HFFc6 (cell line): ENCODE results near the gene CISD1. TPM values are rescaled to one million over a fixed set of nuclear protein-coding genes. Genes with fewer than 3 reads are reported as not detected.

ENCODE experiments used
- DNase-seq: peaks from one replicate; pipeline ENCODE4 v3.0.0-alpha.2; 2018
- H3K27ac Mint-ChIP-seq: 2 replicates; pipeline ENCODE4 v1.8.0; 2020; ENCODE audit warnings: mild to moderate bottlenecking, mixed read lengths
- H3K27me3 Mint-ChIP-seq: 2 replicates; pipeline ENCODE4 v1.8.0; 2021; ENCODE audit warnings: mild to moderate bottlenecking, moderate library complexity, mixed read lengths; ENCODE audit not compliant: insufficient read depth
- H3K36me3 Mint-ChIP-seq: 2 replicates; pipeline ENCODE4 v1.8.0; 2021; ENCODE audit warnings: low read depth, mixed read lengths
- H3K4me1 Mint-ChIP-seq: 2 replicates; pipeline ENCODE4 v1.8.0; 2020; ENCODE audit warnings: low read depth, mixed read lengths
- H3K4me3 Mint-ChIP-seq: 2 replicates; pipeline ENCODE4 v1.8.0; 2020; ENCODE audit warnings: mild to moderate bottlenecking, moderate library complexity, mixed read lengths
- H3K9me3 Mint-ChIP-seq: 2 replicates; pipeline ENCODE4 v1.8.0; 2020; ENCODE audit warnings: mild to moderate bottlenecking, mixed read lengths
- CTCF ChIP-seq: fragments of 200-600 bp; sonication (generic); IDR thresholded peaks from 2 replicates; pipeline ENCODE4 v1.5.0; 2021; ENCODE audit warnings: antibody characterized with exemption, mild to moderate bottlenecking
- total RNA-seq, 6 experiments: library from RNA; stranded (reverse); fragmentation: NEBNext Ultra II Directional; extraction: Animal tissue kit (Norgen Biotek cat#: 25700); gene quantifications; 2 replicates in 1 of 6; 3 replicates in 5 of 6; pipeline ENCODE4 v1.2.3, GENCODE V29; 2021

CISD1 gene
- total RNA-seq, 6 experiments from 2014 or later, result 36.6 to 55.3 (median 43.8) TPM

GRCh38 chr10:58264780-58265179 is 4.2 kb upstream of the CISD1 start:
- H3K9me3 Mint-ChIP-seq, result no peaks in the 10 kb centered on the region
- H3K4me1 Mint-ChIP-seq, result peaks cover 32% of the 10 kb centered on the region
- H3K27me3 Mint-ChIP-seq, result no peaks in the 10 kb centered on the region
- TF ChIP-seq CTCF, result no peak
- no peak overlapping the region for H3K4me3 Mint-ChIP-seq
- no peak overlapping the region for H3K27ac Mint-ChIP-seq
- H3K36me3 Mint-ChIP-seq, result no peaks in the 10 kb centered on the region
- no peak for DNase-seq

GRCh38 chr10:58265249-58265648 is 3.7 kb upstream of the CISD1 start:
- no peak for TF ChIP-seq CTCF
- H3K36me3 Mint-ChIP-seq, result no peaks in the 10 kb centered on the region
- peaks cover 34% of the 10 kb centered on the region for H3K4me1 Mint-ChIP-seq
- no peaks in the 10 kb centered on the region for H3K27me3 Mint-ChIP-seq
- 0 out of 2 replicates have a peak overlapping the region, but pooled peaks have one; percentile 99 for H3K4me3 Mint-ChIP-seq
- no peak overlapping the region for H3K27ac Mint-ChIP-seq
- no peaks in the 10 kb centered on the region for H3K9me3 Mint-ChIP-seq
- DNase-seq, result no peak

DNA sequence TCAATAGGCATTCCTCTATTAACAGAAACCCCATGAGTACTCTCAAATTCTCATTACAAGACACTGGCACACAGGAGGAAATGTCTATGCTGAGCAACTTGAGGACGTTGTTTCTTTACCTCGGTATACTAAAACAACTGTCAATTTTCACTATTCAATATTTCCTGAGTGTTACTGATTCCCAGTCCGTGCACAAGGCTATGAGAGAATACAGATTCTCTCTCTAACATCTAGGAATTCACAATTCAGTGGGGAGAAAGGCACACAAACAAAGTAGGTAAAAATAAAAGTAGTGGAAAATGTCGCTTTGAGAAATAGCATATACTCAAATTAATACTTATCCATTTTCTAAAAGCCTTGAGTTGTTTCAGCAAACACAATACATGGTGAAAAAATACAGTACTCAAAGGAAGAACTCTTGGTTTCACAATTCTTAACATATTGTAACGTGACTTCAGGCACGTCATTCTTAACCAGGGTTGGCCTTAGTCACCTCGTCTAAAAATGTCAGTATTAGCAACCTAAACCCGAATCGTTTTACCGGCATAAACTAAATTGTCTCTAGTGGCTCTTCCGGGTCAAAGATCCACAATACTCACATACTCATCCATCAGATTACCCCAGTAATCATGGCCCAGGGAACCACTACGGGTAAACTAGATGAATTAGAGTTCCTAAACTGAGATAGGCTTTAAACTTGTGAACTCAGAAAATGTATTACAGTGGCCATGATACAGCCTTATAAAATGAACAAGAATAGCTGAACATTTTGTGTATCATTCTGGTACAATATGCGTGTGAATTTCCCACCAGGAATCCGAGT is 2.7 kb upstream of the CISD1 start:
- Mint-ChIP-seq H3K27me3 (no peaks in the 10 kb centered on the region), H3K36me3 (peaks cover 5% of the 10 kb centered on the region), H3K4me1 (peaks cover 39% of the 10 kb centered on the region), H3K27ac (peak overlapping the region; percentile 97), H3K4me3 (peak overlapping the region; percentile 99), H3K9me3 (no peaks in the 10 kb centered on the region)
- peak; percentile 63 for DNase-seq
- TF ChIP-seq CTCF, result no peak

- Mint-ChIP-seq H3K4me3 (peak overlapping the region; percentile 99), H3K36me3 (peaks cover 5% of the 10 kb centered on the region), H3K4me1 (peaks cover 42% of the 10 kb centered on the region), H3K27ac (peak overlapping the region; percentile 97), H3K27me3 (no peaks in the 10 kb centered on the region), H3K9me3 (no peaks in the 10 kb centered on the region)
- DNase-seq, result peak; percentile 55
- TF ChIP-seq CTCF, result no peak
Observed at GRCh38 chr10:58266826-58267712, 1.9 kb upstream of the CISD1 start.

GRCh38 chr10:58267713-58268453 is 1.1 kb upstream of the CISD1 start, which contains the start of gene IPMK:
IPMK (minus strand) TSS chr10:58267894; CDS start chr10:58267611, 283 bp downstream.
- peaks cover 5% of the 10 kb centered on the region for H3K36me3 Mint-ChIP-seq
- H3K4me1 Mint-ChIP-seq, result peaks cover 38% of the 10 kb centered on the region
- no peak for TF ChIP-seq CTCF
- H3K27me3 Mint-ChIP-seq, result no peaks in the 10 kb centered on the region
- H3K9me3 Mint-ChIP-seq, result no peaks in the 10 kb centered on the region
- peak within 1 kb of the TSS; percentile 99 for H3K4me3 Mint-ChIP-seq
- DNase-seq, result peak; percentile 92
- peak within 1 kb of the TSS; percentile 98 for H3K27ac Mint-ChIP-seq
